Epithelial cell of proximal tubule (primary cell): ENCODE data around the gene CFHR5. TPM values are rescaled to one million over a fixed set of nuclear protein-coding genes. Genes with fewer than 3 reads are reported as not detected.

Source experiments
- DNase-seq: peaks from one replicate; pipeline ENCODE4 v3.0.0-alpha.2; 2011; ENCODE audit warnings: low read depth
- H3K4me3 ChIP-seq: 2 replicates; pipeline ENCODE4 v1.5.1; 2011; ENCODE audit warnings: low read depth, mild to moderate bottlenecking, low read length
- CTCF ChIP-seq: conservative IDR thresholded peaks from 2 replicates; pipeline ENCODE4 v1.5.1; 2012; ENCODE audit warnings: low read depth, mild to moderate bottlenecking, low read length
- total RNA-seq: library from RNA; depleted of rRNA; stranded (reverse); fragments of >200 nt; gene quantifications from 2 replicates; pipeline ENCODE4 v1.2.3, GENCODE V29; 2015

Gene CFHR5
- total RNA-seq, 1 donor from 2014 or later: not detected

GRCh38 chr1:197042676-197043341 lies 65.5 kb downstream of the CFHR5 start:
- TF ChIP-seq CTCF: no peak
- H3K4me3 ChIP-seq: no peak overlapping the region
- DNase-seq: no peak

- no peak for TF ChIP-seq CTCF
- no peak overlapping the region for H3K4me3 ChIP-seq
- DNase-seq: no peak
Measured at GRCh38 chr1:197049100-197049499, 71.7 kb downstream of the CFHR5 start.

Other genes with a start within 250 kb of the CFHR5 start
- gene CFHR3, start 202.7 kb upstream of the CFHR5 start, total RNA-seq: not detected in 2 replicates
- not detected in 2 replicates for gene CFHR1, start 157.8 kb upstream of the CFHR5 start, total RNA-seq
- gene CFHR4, start 89.5 kb upstream of the CFHR5 start, total RNA-seq: not detected in 2 replicates
- not detected in 2 replicates for gene CFHR2, start 33.8 kb upstream of the CFHR5 start, total RNA-seq
- not detected in 2 replicates for gene F13B, start 89.7 kb downstream of the CFHR5 start, total RNA-seq
- gene ASPM, start 169.1 kb downstream of the CFHR5 start, total RNA-seq: 38.6 and 39.6 TPM in 2 replicates
- 6.0 and 8.1 TPM in 2 replicates for gene ZBTB41, start 223.7 kb downstream of the CFHR5 start, total RNA-seq